GM18951 (cell line): Measurements from ENCODE around the gene PALD1.

Experiments
- POLR2A ChIP-seq: IDR thresholded peaks from 4 replicates; pipeline ENCODE4 v1.6.1; 2011; ENCODE audit warnings: mild to moderate bottlenecking; ENCODE audit not compliant: insufficient read length, insufficient read depth; ENCODE audit errors: extremely low read depth
- in situ Hi-C: fragments of 300-500 bp; cut with MboI; formaldehyde crosslinking; loops from one replicate; pipeline ENCODE4 v1.12.0; 2022; ENCODE audit warnings: low sequenced_read_pairs, mixed read lengths, inconsistent platforms; ENCODE audit not compliant: unreplicated experiment

PALD1 gene

DNA sequence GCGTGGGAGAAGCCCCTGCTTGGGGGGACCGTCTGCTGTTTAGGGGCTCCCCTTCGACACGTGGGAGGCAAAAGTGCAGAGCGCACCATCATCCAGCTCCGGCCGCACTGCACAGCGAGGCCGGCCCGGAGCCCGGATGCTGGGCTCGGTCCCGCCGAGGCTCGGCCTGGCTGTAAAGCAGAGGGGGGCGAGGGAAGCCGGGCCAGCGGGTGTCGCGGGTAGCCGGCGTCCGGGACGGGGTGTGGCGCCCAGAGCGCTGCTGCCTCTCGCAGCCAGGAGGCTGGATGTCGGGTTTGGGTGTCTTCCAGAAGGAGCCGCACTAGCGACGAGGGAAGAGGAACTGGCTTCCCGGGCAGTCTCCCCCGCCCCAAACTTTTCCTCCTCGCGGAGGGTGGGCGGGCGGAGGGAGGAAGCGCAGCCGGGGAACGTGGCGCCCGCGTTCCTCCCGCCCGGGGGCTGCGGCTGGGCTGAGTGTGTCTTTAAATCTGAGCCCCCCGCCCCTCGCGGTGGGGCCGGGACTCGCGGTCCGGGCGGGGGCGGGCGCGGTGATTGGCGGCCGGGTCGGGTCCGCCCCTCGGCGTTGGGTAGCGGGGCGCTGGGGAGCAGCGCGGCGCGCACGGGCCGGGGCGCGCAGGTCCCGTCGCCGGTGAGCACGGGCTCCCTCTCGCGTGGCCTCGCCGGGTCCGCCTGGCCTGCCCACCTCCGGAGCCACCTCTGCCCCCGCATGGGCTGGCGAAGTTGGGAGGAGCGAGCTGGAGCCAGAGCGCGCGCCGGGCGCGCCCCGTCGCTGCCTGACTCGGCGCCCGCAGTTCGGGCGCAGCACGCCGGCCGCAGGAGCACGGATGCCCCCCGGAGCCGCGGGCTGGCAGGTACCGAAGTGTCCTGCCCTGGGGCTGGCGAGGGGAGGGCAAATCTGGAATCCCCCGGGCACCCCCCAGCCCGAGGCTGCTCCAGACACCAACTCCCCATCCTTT, at the start of gene PALD1:
TSS of gene PALD1 (plus strand) at position 577 of the 974 bp plus-strand sequence. CDS start 47,185 bp downstream, outside the sequence.
- peak; percentile 24 for TF ChIP-seq POLR2A

GRCh38 chr10:70430493-70431445, 47.8 kb upstream of the PALD1 start:
- no peak for TF ChIP-seq POLR2A
- in situ Hi-C loops, result no loop called here

More for the DNA sequence above, at the start of gene PALD1:
- in situ Hi-C loops, result no loop called here

DNA sequence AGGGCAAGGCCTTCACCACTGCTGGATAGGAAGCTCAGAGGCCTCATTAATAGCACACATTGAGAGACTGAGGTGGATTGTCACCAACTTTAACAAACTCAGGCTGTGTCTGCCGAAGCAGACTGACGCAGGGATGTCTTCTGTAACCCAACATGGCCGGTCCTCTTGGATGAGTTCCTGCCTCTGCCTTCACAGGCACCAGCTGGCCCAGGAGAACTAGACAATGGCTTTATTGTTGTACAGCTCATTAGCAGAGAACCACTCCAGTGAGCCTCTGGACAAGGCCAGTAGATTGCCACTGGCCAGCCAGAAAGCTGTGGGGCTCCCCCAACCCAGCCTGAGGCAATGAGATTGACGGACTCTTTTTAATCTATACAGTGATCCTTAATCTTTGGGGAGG, 46.5 kb upstream of the PALD1 start:
- TF ChIP-seq POLR2A, result no peak
- in situ Hi-C loops, result no loop called here

DNA sequence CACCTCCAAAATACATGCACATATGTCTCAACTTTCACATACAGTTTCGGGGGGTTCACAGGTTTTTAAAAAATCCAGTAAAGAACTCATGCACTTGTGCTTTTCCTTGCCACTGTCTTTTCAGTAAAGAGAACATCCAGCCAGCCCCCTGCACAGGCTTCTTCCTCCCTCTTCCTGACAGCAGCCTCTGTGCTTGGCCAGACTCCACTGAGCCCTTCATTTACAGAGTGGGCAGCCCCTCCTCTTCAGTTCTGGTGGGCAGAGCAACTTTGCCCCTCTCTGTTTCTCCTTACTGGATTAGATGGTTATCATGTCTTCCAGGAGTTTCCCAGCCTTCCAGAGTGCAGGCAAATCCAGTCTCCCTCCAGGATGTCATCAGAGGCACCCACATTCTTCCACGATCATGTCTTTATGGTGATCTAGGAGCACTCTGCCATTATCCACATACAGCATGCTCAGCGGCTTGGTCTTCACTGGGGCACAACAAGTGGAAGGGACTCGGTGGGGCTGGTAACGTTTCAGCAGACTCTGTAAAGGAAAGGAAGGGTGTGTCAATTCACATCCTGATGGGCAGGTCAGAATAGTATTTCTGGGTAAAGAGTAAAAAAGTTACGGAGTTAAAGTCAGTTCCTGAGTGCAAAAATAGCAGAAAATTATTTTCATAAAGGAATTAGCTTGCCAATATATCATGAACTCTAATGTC, 45.9 kb upstream of the PALD1 start:
- in situ Hi-C loops, result no loop called here
- TF ChIP-seq POLR2A, result no peak

- in situ Hi-C loops, result no loop called here
- TF ChIP-seq POLR2A, result no peak
Observed at GRCh38 chr10:70433581-70434280, 44.8 kb upstream of the PALD1 start.

DNA sequence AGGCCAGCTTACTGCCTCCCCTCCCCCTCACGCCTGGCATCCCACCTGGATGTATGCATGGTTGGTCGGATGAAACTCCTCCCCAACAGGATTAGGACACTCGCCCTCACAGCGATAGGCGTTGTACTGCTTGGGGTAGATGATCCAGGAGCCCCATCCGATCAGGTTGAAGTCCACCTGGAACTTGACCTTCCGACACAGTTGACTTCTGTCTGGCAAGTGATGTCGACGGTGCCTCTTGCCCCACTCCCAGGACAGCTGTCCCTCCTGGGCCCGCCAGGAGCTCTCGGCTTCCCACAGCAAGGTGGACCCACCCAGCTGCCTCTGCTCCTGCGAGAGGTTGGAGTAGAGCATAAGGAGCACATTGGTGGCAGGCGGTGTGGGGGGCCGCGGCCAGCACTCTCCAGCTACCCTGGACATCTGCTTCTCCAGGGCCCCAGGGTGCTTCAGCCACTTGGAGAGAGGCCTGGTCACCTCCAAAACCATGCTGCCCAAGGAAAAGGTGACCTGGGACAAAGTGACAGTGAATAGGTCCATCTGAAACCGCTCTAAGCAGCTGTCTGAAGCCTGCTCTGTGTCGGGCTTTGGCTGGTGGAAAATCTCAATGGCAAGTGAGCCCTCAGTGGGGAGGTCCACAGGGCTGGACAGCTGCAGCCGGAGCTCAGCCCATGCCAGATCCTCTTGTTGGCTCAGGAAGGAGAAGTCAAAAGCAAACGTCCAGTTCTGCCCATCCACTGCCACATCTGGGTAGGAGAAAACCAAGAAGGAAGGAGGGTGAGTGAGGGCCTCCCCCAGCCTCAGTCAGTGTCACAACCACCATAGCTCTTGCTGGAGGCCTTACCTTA, 43.1 kb upstream of the PALD1 start:
- no peak for TF ChIP-seq POLR2A
- in situ Hi-C loops, result no loop called here

- in situ Hi-C loops, result no loop called here
- no peak for TF ChIP-seq POLR2A
Observed at GRCh38 chr10:70437721-70438120, 40.8 kb upstream of the PALD1 start.

DNA sequence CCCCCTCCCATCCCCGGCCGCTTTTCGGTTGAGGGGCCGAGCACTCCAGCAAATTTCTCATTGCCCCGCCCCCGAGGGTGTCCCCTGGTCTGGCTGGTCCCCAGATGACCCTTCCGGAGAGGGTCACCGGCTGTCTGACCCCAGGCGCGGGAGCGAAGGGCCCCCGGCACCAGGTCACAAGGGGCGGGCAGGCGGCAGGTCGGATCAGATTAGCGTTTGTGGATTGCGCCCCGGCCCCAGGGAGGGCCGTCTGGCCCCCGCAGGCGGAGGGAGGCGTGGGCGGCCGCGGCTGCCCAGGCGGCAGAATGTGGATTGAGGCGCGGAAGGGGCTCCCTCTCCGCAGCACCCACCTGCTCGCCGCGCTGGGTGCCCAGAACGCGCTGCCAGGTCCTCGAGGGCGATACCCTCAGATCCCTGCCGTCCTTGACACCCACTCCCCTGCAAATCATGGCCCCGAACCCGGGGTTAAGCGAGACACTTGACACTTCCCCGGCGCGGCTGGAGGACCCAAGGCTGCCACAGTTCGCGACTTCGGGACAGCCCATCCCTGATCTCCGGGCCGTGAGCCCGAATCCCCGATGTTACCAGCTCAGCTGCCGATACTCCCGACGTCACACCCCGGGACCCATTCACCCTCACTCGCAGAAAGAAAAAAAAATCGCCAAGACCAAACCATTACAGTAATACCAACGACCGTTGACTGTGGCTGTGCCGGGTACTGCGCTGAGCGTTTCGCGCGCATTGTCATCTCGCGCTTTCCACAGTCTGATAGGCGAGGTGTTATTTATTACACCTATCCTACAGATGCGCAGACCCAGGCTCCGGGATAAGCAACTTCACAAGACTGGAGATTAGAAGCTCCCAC, 38.0 kb upstream of the PALD1 start:
- in situ Hi-C loops, result no loop called here
- TF ChIP-seq POLR2A, result no peak

GRCh38 chr10:70441161-70441894, 37.2 kb upstream of the PALD1 start, which contains the start of gene NODAL:
TSS of gene NODAL (minus strand) at chr10:70441681. CDS start at chr10:70441667, 14 bp downstream.
- in situ Hi-C loops, result no loop called here
- no peak for TF ChIP-seq POLR2A

DNA sequence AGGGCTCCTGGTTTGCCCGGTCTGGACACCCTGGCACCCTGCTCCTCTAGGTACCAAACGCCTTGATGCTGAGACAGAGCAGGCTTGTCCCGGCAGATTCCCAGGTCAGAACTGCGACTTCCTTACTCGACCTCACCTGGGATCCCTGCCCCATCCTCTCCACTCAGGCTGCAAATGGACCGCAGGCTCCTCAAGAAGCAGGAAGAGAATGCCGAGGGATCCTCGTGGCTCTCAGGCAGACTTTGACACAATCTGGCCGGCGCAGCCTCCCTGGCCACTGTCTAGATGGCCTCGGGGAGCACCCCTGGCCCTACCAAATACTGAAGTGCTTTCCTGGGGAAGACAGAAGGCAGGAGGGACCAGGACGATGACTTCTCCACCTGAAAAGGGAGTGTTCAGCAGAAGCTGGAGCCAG, 36.7 kb upstream of the PALD1 start:
- TF ChIP-seq POLR2A, result no peak
- in situ Hi-C loops, result no loop called here
